GM12878 (cell line): ENCODE measurements around the gene KDM2A. TPM values are rescaled to one million over a fixed set of nuclear protein-coding genes. Genes with fewer than 3 reads are reported as not detected.

Experiments used
- ATF7 ChIP-seq: fragments of 450-650 bp; IDR thresholded peaks from 2 replicates; pipeline ENCODE4 v1.6.1; 2016; ENCODE audit warnings: low read depth, mild to moderate bottlenecking
- BHLHE40 ChIP-seq, 2 experiments: fragments of 450-650 bp in 1 of 2; IDR thresholded peaks; 2 replicates each; pipeline ENCODE4 v1.6.1; 2011 to 2017; ENCODE audit warnings: low read depth in 2 of 2, borderline replicate concordance in 1 of 2, improper control_type of control experiment in 1 of 2, low read length in 1 of 2, mild to moderate bottlenecking in 1 of 2
- FOS ChIP-seq: IDR thresholded peaks from 3 replicates; pipeline ENCODE4 v1.6.1; 2011; ENCODE audit warnings: borderline replicate concordance; ENCODE audit not compliant: insufficient read length; ENCODE audit errors: extremely low read depth
- IKZF2 ChIP-seq, 2 experiments: fragments of 450-650 bp; IDR thresholded peaks; 2 replicates each; pipeline ENCODE4 v1.6.1; 2017; ENCODE audit warnings: mild to moderate bottlenecking in 2 of 2, moderate library complexity in 2 of 2
- JUNB ChIP-seq: IDR thresholded peaks from 2 replicates; pipeline ENCODE4 v1.6.1; 2016; ENCODE audit warnings: antibody characterized with exemption, mild to moderate bottlenecking
- KAT2A ChIP-seq: conservative IDR thresholded peaks from 2 replicates; pipeline ENCODE4 v1.6.1; 2011; ENCODE audit warnings: low read depth, low read length; ENCODE audit not compliant: control insufficient read depth
- MTA2 ChIP-seq: fragments of 450-650 bp; IDR thresholded peaks from 2 replicates; pipeline ENCODE4 v1.6.1; 2016; ENCODE audit warnings: low read depth, mild to moderate bottlenecking, moderate library complexity
- MXI1 ChIP-seq: fragments of 150-350 bp; IDR thresholded peaks from 2 replicates; pipeline ENCODE4 v1.6.1; 2011; ENCODE audit warnings: low read depth, mild to moderate bottlenecking, inconsistent platforms, low read length, improper control_type of control experiment
- PAX8 ChIP-seq: fragments of 450-650 bp; IDR thresholded peaks from 2 replicates; pipeline ENCODE4 v1.6.1; 2017; ENCODE audit warnings: mild to moderate bottlenecking, moderate library complexity
- SPI1 ChIP-seq: IDR thresholded peaks from 2 replicates; pipeline ENCODE4 v1.6.1; 2011; ENCODE audit warnings: low read depth, mild to moderate bottlenecking, low read length, moderate library complexity, borderline replicate concordance; ENCODE audit not compliant: insufficient read depth
- SUZ12 ChIP-seq: fragments of 200-600 bp; sonication (generic); IDR thresholded peaks from one replicate; pipeline ENCODE4 v1.6.1; 2018; ENCODE audit warnings: antibody characterized with exemption, mild to moderate bottlenecking; ENCODE audit not compliant: unreplicated experiment
- ZNF217 ChIP-seq: fragments of 450-650 bp; IDR thresholded peaks from 2 replicates; pipeline ENCODE4 v1.6.1; 2017; ENCODE audit warnings: antibody characterized with exemption, mild to moderate bottlenecking
- ZNF24 ChIP-seq: fragments of 450-650 bp; IDR thresholded peaks from 2 replicates; pipeline ENCODE4 v1.6.1; 2017; ENCODE audit warnings: antibody characterized with exemption, mild to moderate bottlenecking
- polyA plus RNA-seq, 11 experiments: library from polyadenylated mRNA; depleted of rRNA in 4 of 11; unstranded in 6 of 11; stranded (reverse) in 5 of 11; fragments of >200 nt; fragmentation: Nextera tagmentation in 4 of 11; fragmentation: Illumina TruSeq in 1 of 11; extraction: Ambion mirVana in 4 of 11; extraction: Trizol in 1 of 11; gene quantifications; 1 replicate in 1 of 11; 2 replicates in 10 of 11; pipeline versions ENCODE4 v1.2.1 to v1.2.3, GENCODE V29; 2011 to 2016; ENCODE audit warnings: inconsistent platforms in 2 of 11, missing spikeins in 2 of 11, low read depth in 1 of 11
- total RNA-seq, 4 experiments: library from RNA; depleted of rRNA in 3 of 4; stranded (reverse); fragments of >200 nt in 3 of 4; fragmentation: Illumina TruSeq in 1 of 4; extraction: Trizol in 1 of 4; gene quantifications; 2 replicates each; pipeline versions ENCODE4 v1.2.1 to v1.2.3, GENCODE V29; 2013 to 2021
- TF ChIP-seq, protein P1 (sequence below): fragments of 450-650 bp; IDR thresholded peaks from 2 replicates; pipeline ENCODE4 v1.6.1; 2017; ENCODE audit warnings: low read depth, mild to moderate bottlenecking, moderate library complexity
- TF ChIP-seq, protein P2 (sequence below): fragments of 450-650 bp; IDR thresholded peaks from 2 replicates; pipeline ENCODE4 v1.6.1; 2016; ENCODE audit warnings: mild to moderate bottlenecking, moderate library complexity, borderline replicate concordance
- TF ChIP-seq, protein P3 (sequence below): fragments of 450-650 bp; IDR thresholded peaks from 2 replicates; pipeline ENCODE4 v1.6.1; 2016; ENCODE audit warnings: mild to moderate bottlenecking
- TF ChIP-seq, protein P4 (sequence below): fragments of 450-650 bp; conservative IDR thresholded peaks from 2 replicates; pipeline ENCODE4 v1.6.1; 2017; ENCODE audit warnings: mild to moderate bottlenecking, moderate library complexity
- TF ChIP-seq, protein P5 (sequence below): fragments of 450-650 bp; IDR thresholded peaks from 2 replicates; pipeline ENCODE4 v1.6.1; 2016; ENCODE audit warnings: mild to moderate bottlenecking

The KDM2A gene
- total and polyA plus RNA-seq, 10 of the 15 experiments (the other 5 are each of a cell fraction or from before 2014, with no cell fraction given) = 10.5 to 69.3 (median 41.6) TPM

DNA sequence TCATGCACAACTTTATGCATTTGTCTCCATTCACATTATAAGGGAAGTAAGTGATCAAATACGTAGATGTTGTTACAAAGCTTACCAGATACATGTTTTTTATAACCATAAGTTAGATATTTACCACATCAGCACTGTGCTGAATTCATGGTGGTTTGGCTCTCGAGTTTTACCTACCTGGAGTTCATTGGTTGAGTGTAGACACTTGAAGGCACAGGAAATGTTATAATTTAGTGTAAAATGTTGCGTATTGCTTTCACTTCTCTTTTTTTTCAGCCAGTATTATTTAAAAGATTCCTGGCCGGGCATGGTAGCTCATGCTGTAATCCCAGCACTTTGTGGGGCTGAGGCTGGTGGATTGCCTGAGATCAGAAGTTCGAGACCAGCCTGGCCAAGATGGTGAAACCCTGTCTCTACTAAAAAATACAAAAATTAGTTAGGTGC lies 94.1 kb downstream of the KDM2A start (continued):
- TF ChIP-seq, protein P1, sequence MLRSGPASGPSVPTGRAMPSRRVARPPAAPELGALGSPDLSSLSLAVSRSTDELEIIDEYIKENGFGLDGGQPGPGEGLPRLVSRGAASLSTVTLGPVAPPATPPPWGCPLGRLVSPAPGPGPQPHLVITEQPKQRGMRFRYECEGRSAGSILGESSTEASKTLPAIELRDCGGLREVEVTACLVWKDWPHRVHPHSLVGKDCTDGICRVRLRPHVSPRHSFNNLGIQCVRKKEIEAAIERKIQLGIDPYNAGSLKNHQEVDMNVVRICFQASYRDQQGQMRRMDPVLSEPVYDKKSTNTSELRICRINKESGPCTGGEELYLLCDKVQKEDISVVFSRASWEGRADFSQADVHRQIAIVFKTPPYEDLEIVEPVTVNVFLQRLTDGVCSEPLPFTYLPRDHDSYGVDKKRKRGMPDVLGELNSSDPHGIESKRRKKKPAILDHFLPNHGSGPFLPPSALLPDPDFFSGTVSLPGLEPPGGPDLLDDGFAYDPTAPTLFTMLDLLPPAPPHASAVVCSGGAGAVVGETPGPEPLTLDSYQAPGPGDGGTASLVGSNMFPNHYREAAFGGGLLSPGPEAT = peak; percentile 63
- TF ChIP-seq KAT2A = no peak
- 0 out of 2 replicates have a peak, but pooled peaks have one; percentile 48 for TF ChIP-seq ZNF24
- peak; percentile 94 for TF ChIP-seq SPI1
- TF ChIP-seq JUNB = peak; percentile 32; the same call in 1 of the 2 replicates
- TF ChIP-seq FOS = no peak
- peak; percentile 48; the same call in 1 of the 2 replicates for TF ChIP-seq MXI1
- TF ChIP-seq, protein P2, sequence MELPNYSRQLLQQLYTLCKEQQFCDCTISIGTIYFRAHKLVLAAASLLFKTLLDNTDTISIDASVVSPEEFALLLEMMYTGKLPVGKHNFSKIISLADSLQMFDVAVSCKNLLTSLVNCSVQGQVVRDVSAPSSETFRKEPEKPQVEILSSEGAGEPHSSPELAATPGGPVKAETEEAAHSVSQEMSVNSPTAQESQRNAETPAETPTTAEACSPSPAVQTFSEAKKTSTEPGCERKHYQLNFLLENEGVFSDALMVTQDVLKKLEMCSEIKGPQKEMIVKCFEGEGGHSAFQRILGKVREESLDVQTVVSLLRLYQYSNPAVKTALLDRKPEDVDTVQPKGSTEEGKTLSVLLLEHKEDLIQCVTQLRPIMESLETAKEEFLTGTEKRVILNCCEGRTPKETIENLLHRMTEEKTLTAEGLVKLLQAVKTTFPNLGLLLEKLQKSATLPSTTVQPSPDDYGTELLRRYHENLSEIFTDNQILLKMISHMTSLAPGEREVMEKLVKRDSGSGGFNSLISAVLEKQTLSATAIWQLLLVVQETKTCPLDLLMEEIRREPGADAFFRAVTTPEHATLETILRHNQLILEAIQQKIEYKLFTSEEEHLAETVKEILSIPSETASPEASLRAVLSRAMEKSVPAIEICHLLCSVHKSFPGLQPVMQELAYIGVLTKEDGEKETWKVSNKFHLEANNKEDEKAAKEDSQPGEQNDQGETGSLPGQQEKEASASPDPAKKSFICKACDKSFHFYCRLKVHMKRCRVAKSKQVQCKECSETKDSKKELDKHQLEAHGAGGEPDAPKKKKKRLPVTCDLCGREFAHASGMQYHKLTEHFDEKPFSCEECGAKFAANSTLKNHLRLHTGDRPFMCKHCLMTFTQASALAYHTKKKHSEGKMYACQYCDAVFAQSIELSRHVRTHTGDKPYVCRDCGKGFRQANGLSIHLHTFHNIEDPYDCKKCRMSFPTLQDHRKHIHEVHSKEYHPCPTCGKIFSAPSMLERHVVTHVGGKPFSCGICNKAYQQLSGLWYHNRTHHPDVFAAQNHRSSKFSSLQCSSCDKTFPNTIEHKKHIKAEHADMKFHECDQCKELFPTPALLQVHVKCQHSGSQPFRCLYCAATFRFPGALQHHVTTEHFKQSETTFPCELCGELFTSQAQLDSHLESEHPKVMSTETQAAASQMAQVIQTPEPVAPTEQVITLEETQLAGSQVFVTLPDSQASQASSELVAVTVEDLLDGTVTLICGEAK = peak; percentile 62; the same call in 1 of the 2 replicates
- TF ChIP-seq BHLHE40 (IDR thresholded peaks at IDR 0.05; ENCODE audit: borderline replicate concordance in 1 of 2, low read depth in 2 of 2, low read length in 1 of 2) = peak in 1 of 2 experiments; percentile 15; a peak in 1 of 4 replicates
- TF ChIP-seq, protein P3, sequence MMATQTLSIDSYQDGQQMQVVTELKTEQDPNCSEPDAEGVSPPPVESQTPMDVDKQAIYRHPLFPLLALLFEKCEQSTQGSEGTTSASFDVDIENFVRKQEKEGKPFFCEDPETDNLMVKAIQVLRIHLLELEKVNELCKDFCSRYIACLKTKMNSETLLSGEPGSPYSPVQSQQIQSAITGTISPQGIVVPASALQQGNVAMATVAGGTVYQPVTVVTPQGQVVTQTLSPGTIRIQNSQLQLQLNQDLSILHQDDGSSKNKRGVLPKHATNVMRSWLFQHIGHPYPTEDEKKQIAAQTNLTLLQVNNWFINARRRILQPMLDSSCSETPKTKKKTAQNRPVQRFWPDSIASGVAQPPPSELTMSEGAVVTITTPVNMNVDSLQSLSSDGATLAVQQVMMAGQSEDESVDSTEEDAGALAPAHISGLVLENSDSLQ = peak; percentile 3; the same call in 1 of the 2 replicates
- peak; percentile 72 for TF ChIP-seq IKZF2 (IDR thresholded peaks at IDR 0.05)
- TF ChIP-seq PAX8 = no peak
- TF ChIP-seq ATF7 = peak; percentile 93
- TF ChIP-seq, protein P4, sequence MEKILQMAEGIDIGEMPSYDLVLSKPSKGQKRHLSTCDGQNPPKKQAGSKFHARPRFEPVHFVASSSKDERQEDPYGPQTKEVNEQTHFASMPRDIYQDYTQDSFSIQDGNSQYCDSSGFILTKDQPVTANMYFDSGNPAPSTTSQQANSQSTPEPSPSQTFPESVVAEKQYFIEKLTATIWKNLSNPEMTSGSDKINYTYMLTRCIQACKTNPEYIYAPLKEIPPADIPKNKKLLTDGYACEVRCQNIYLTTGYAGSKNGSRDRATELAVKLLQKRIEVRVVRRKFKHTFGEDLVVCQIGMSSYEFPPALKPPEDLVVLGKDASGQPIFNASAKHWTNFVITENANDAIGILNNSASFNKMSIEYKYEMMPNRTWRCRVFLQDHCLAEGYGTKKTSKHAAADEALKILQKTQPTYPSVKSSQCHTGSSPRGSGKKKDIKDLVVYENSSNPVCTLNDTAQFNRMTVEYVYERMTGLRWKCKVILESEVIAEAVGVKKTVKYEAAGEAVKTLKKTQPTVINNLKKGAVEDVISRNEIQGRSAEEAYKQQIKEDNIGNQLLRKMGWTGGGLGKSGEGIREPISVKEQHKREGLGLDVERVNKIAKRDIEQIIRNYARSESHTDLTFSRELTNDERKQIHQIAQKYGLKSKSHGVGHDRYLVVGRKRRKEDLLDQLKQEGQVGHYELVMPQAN = 0 out of 2 replicates have a peak, but pooled peaks have one; percentile 44
- TF ChIP-seq ZNF217 = peak; percentile 93
- peak; percentile 44; the same call in 1 of the 2 replicates for TF ChIP-seq MTA2
- TF ChIP-seq, protein P5, sequence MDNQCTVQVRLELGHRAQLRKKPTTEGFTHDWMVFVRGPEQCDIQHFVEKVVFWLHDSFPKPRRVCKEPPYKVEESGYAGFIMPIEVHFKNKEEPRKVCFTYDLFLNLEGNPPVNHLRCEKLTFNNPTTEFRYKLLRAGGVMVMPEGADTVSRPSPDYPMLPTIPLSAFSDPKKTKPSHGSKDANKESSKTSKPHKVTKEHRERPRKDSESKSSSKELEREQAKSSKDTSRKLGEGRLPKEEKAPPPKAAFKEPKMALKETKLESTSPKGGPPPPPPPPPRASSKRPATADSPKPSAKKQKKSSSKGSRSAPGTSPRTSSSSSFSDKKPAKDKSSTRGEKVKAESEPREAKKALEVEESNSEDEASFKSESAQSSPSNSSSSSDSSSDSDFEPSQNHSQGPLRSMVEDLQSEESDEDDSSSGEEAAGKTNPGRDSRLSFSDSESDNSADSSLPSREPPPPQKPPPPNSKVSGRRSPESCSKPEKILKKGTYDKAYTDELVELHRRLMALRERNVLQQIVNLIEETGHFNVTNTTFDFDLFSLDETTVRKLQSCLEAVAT = peak; percentile 41; the same call in 1 of the 2 replicates
- no peak for TF ChIP-seq SUZ12
